Karpas-422 (cell line): ENCODE measurements around the gene FZR1. TPM values are rescaled to one million over a fixed set of nuclear protein-coding genes. Genes with fewer than 3 reads are reported as not detected.
A peak's percentile ranks its signal among the peaks of the same experiment; 100 is the strongest.

ENCODE experiments used
- DNase-seq: peaks from one replicate; pipeline ENCODE4 v3.0.0-alpha.2; 2015
- H2AFZ ChIP-seq: fragments of 200-600 bp; sonication (generic); 2 replicates; pipeline ENCODE4 v1.6.1; 2014; ENCODE audit warnings: antibody characterized with exemption, low read length, mixed read lengths
- H3K27ac ChIP-seq: fragments of 200-600 bp; sonication (generic); 2 replicates; pipeline ENCODE4 v1.5.1; 2014; ENCODE audit warnings: mild to moderate bottlenecking, low read length, moderate library complexity
- H3K27me3 ChIP-seq: fragments of 200-600 bp; sonication (generic); 2 replicates; pipeline ENCODE4 v1.6.1; 2014; ENCODE audit warnings: low read length, mixed read lengths
- H3K36me3 ChIP-seq: fragments of 200-600 bp; sonication (generic); 2 replicates; pipeline ENCODE4 v1.6.1; 2014; ENCODE audit warnings: low read length, mixed read lengths; ENCODE audit not compliant: insufficient read depth
- H3K4me1 ChIP-seq: fragments of 200-600 bp; sonication (generic); 2 replicates; pipeline ENCODE4 v1.6.1; 2014; ENCODE audit warnings: mild to moderate bottlenecking, low read length, mixed read lengths
- H3K4me2 ChIP-seq: fragments of 200-600 bp; sonication (generic); 2 replicates; pipeline ENCODE4 v1.6.1; 2014; ENCODE audit warnings: low read length, low read depth, mild to moderate bottlenecking; ENCODE audit not compliant: poor library complexity, severe bottlenecking
- H3K4me3 ChIP-seq: fragments of 200-600 bp; sonication (generic); 2 replicates; pipeline ENCODE4 v1.5.1; 2014; ENCODE audit warnings: mild to moderate bottlenecking, antibody characterized with exemption, low read length, mixed read lengths
- H3K79me2 ChIP-seq: fragments of 200-600 bp; sonication (generic); 2 replicates; pipeline ENCODE4 v1.6.1; 2014; ENCODE audit warnings: mild to moderate bottlenecking, low read length, mixed read lengths
- H3K9ac ChIP-seq: fragments of 200-600 bp; sonication (generic); 2 replicates; pipeline ENCODE4 v1.6.0; 2014; ENCODE audit warnings: low read length
- H3K9me2 ChIP-seq: fragments of 200-600 bp; sonication (generic), shearing (Covaris generic); replicated peaks from 2 replicates; pipeline ENCODE4 v1.6.0; 2014; ENCODE audit warnings: mild to moderate bottlenecking, low read length, moderate library complexity; ENCODE audit not compliant: insufficient read depth
- H3K9me3 ChIP-seq: fragments of 300-700, 200-600 bp; sonication (generic); 2 replicates; pipeline ENCODE4 v1.6.1; 2014; ENCODE audit warnings: low read length, mixed read lengths
- H4K20me1 ChIP-seq: fragments of 200-600 bp; sonication (generic); 2 replicates; pipeline ENCODE4 v1.6.1; 2014; ENCODE audit warnings: mild to moderate bottlenecking, antibody characterized with exemption, low read length, low read depth; ENCODE audit not compliant: insufficient read depth
- total RNA-seq: library from RNA; depleted of rRNA; stranded (reverse); fragments of >200 nt; shearing (Covaris generic); gene quantifications from 2 replicates; pipeline ENCODE4 v1.2.3, GENCODE V29; 2014; ENCODE audit warnings: low replicate concordance

Gene FZR1
- total RNA-seq, 1 experiment from 2014 or later: 22.8 TPM

GRCh38 chr19:3537438-3538240 is 31.5 kb downstream of the FZR1 start:
- no peak overlapping the region for H3K4me2 ChIP-seq
- H3K4me1 ChIP-seq: no peaks in the 10 kb centered on the region
- no peaks in the 10 kb centered on the region for H3K9me2 ChIP-seq
- H3K4me3 ChIP-seq: no peak overlapping the region
- H3K9me3 ChIP-seq: no peaks in the 10 kb centered on the region
- no peak overlapping the region for H3K27ac ChIP-seq
- no peak overlapping the region for H3K9ac ChIP-seq
- H3K27me3 ChIP-seq: no peaks in the 10 kb centered on the region
- H3K79me2 ChIP-seq: no peaks in the 10 kb centered on the region
- H3K36me3 ChIP-seq: peaks cover 4% of the 10 kb centered on the region; the same call in 1 of the 2 replicates
- peak; percentile 49 for DNase-seq
- H4K20me1 ChIP-seq: no peaks in the 10 kb centered on the region; the same call in 1 of the 2 replicates
- no peak overlapping the region for H2AFZ ChIP-seq

GRCh38 chr19:3538258-3538929 is 32.3 kb downstream of the FZR1 start:
- no peaks in the 10 kb centered on the region for H3K27me3 ChIP-seq
- H3K9ac ChIP-seq: no peak overlapping the region
- no peak overlapping the region for H3K27ac ChIP-seq
- no peaks in the 10 kb centered on the region for H3K9me3 ChIP-seq
- H3K4me3 ChIP-seq: no peak overlapping the region
- DNase-seq: no peak
- no peaks in the 10 kb centered on the region for H3K79me2 ChIP-seq
- no peak overlapping the region for H3K4me2 ChIP-seq
- H3K36me3 ChIP-seq: peaks cover 4% of the 10 kb centered on the region; the same call in 1 of the 2 replicates
- no peaks in the 10 kb centered on the region for H3K4me1 ChIP-seq
- H3K9me2 ChIP-seq: no peaks in the 10 kb centered on the region
- H4K20me1 ChIP-seq: no peaks in the 10 kb centered on the region; the same call in 1 of the 2 replicates
- H2AFZ ChIP-seq: no peak overlapping the region

GRCh38 chr19:3538965-3539755 is 33.0 kb downstream of the FZR1 start, which contains the start of gene TEKTIP1:
Gene TEKTIP1 (plus strand): TSS chr19:3539174. CDS start chr19:3539178, 4 bp downstream.
- H3K79me2 ChIP-seq: no peaks in the 10 kb centered on the region
- no peaks in the 10 kb centered on the region; the same call in 1 of the 2 replicates for H4K20me1 ChIP-seq
- no peak within 1 kb of the TSS for H2AFZ ChIP-seq
- H3K27me3 ChIP-seq: no peaks in the 10 kb centered on the region
- no peaks in the 10 kb centered on the region for H3K4me1 ChIP-seq
- peaks cover 4% of the 10 kb centered on the region; the same call in 1 of the 2 replicates for H3K36me3 ChIP-seq
- no peak within 1 kb of the TSS for H3K27ac ChIP-seq
- H3K9me3 ChIP-seq: no peaks in the 10 kb centered on the region
- DNase-seq: no peak
- no peaks in the 10 kb centered on the region for H3K9me2 ChIP-seq
- no peak within 1 kb of the TSS for H3K9ac ChIP-seq
- H3K4me2 ChIP-seq: no peak within 1 kb of the TSS
- no peak within 1 kb of the TSS for H3K4me3 ChIP-seq

GRCh38 chr19:3539756-3540118 is 33.6 kb downstream of the FZR1 start:
- H3K9me3 ChIP-seq: no peaks in the 10 kb centered on the region
- H3K9ac ChIP-seq: no peak overlapping the region
- no peaks in the 10 kb centered on the region for H3K79me2 ChIP-seq
- no peak overlapping the region for H3K4me2 ChIP-seq
- no peak overlapping the region for H2AFZ ChIP-seq
- DNase-seq: no peak
- H3K27ac ChIP-seq: no peak overlapping the region
- no peaks in the 10 kb centered on the region for H3K4me1 ChIP-seq
- H3K27me3 ChIP-seq: no peaks in the 10 kb centered on the region
- H3K9me2 ChIP-seq: no peaks in the 10 kb centered on the region
- H3K36me3 ChIP-seq: peaks cover 4% of the 10 kb centered on the region; the same call in 1 of the 2 replicates
- no peak overlapping the region for H3K4me3 ChIP-seq
- no peaks in the 10 kb centered on the region; the same call in 1 of the 2 replicates for H4K20me1 ChIP-seq

- Histone ChIP-seq H3K9ac (no peak overlapping the region), H3K4me2 (no peak overlapping the region), H3K27me3 (no peaks in the 10 kb centered on the region), H3K36me3 (peaks cover 4% of the 10 kb centered on the region; the same call in 1 of the 2 replicates), H3K9me2 (no peaks in the 10 kb centered on the region), H3K4me3 (no peak overlapping the region), H4K20me1 (peaks cover 15% of the 10 kb centered on the region; the same call in 1 of the 2 replicates), H3K79me2 (no peaks in the 10 kb centered on the region), H3K9me3 (no peaks in the 10 kb centered on the region), H3K27ac (no peak overlapping the region), H3K4me1 (no peaks in the 10 kb centered on the region), H2AFZ (no peak overlapping the region)
- DNase-seq: no peak
Observed at GRCh38 chr19:3543150-3544057, 37.3 kb downstream of the FZR1 start.

- no peak for DNase-seq
- Histone ChIP-seq H3K9me3 (no peaks in the 10 kb centered on the region), H3K4me1 (no peaks in the 10 kb centered on the region), H3K9me2 (no peaks in the 10 kb centered on the region), H3K9ac (no peak overlapping the region), H4K20me1 (peaks cover 15% of the 10 kb centered on the region; the same call in 1 of the 2 replicates), H3K4me3 (no peak overlapping the region), H3K27me3 (no peaks in the 10 kb centered on the region), H3K36me3 (peaks cover 4% of the 10 kb centered on the region; the same call in 1 of the 2 replicates), H3K4me2 (no peak overlapping the region), H3K27ac (no peak overlapping the region), H3K79me2 (no peaks in the 10 kb centered on the region), H2AFZ (no peak overlapping the region)
Observed at GRCh38 chr19:3544058-3544376, 37.9 kb downstream of the FZR1 start.

- no peak overlapping the region for H3K4me3 ChIP-seq
- no peak overlapping the region for H3K9ac ChIP-seq
- H3K9me2 ChIP-seq: no peaks in the 10 kb centered on the region
- no peak overlapping the region for H3K27ac ChIP-seq
- H3K4me1 ChIP-seq: no peaks in the 10 kb centered on the region
- H3K4me2 ChIP-seq: no peak overlapping the region
- peak; percentile 86 for DNase-seq
- H3K27me3 ChIP-seq: no peaks in the 10 kb centered on the region
- H3K79me2 ChIP-seq: no peaks in the 10 kb centered on the region
- no peak overlapping the region for H2AFZ ChIP-seq
- H4K20me1 ChIP-seq: peaks cover 15% of the 10 kb centered on the region; the same call in 1 of the 2 replicates
- H3K9me3 ChIP-seq: no peaks in the 10 kb centered on the region
- no peaks in the 10 kb centered on the region for H3K36me3 ChIP-seq
Observed at GRCh38 chr19:3544742-3545668, 38.9 kb downstream of the FZR1 start.
